AG10803 (cell line): Measurements from ENCODE around the gene CAPN3.

Experiments used
- DNase-seq: peaks from one replicate; pipeline ENCODE4 v3.0.0; 2010; ENCODE audit warnings: low read depth
- H3K4me3 ChIP-seq: 2 replicates; pipeline ENCODE4 v1.5.1; 2011; ENCODE audit warnings: mild to moderate bottlenecking, low read length, control low read depth
- TF ChIP-seq, protein P1 (sequence below): conservative IDR thresholded peaks from 2 replicates; pipeline ENCODE4 v1.5.1; 2011; ENCODE audit warnings: mild to moderate bottlenecking, low read length, control low read depth, inconsistent platforms

The CAPN3 gene

DNA sequence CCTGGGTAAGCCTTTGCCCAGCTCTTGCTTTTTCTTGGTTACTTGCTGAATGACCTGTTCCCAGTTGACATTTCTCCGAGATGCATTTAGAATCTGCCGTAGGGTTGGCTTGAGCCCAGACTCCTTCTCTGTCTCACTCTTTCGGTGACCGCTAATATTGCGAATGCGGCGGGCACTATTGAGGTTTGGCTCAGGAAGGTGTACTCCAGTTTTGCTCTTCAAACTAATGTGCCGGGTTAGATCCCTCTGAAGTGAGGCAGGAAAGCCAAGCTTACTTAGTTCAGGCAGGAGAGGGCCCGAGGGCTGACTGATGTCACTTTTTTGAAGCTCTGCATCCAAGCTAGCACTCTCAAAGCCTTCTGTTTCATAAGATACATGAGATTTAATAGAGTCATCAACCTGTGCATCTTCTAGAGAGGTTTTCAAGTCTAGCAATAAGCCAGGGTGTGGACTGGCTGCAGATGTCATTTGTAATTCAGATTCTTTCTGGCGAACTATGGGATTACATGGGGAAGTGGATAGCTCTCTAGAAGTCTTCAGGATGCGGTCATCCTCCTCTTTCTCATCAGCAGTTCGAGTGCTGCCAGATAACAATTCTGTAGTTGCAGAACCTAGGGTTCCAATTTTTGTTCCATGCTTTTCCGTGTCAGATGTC is 90.6 kb downstream of the CAPN3 start:
- no peak for DNase-seq
- H3K4me3 ChIP-seq = no peak overlapping the region
- TF ChIP-seq, protein P1, sequence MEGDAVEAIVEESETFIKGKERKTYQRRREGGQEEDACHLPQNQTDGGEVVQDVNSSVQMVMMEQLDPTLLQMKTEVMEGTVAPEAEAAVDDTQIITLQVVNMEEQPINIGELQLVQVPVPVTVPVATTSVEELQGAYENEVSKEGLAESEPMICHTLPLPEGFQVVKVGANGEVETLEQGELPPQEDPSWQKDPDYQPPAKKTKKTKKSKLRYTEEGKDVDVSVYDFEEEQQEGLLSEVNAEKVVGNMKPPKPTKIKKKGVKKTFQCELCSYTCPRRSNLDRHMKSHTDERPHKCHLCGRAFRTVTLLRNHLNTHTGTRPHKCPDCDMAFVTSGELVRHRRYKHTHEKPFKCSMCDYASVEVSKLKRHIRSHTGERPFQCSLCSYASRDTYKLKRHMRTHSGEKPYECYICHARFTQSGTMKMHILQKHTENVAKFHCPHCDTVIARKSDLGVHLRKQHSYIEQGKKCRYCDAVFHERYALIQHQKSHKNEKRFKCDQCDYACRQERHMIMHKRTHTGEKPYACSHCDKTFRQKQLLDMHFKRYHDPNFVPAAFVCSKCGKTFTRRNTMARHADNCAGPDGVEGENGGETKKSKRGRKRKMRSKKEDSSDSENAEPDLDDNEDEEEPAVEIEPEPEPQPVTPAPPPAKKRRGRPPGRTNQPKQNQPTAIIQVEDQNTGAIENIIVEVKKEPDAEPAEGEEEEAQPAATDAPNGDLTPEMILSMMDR = no peak

DNA sequence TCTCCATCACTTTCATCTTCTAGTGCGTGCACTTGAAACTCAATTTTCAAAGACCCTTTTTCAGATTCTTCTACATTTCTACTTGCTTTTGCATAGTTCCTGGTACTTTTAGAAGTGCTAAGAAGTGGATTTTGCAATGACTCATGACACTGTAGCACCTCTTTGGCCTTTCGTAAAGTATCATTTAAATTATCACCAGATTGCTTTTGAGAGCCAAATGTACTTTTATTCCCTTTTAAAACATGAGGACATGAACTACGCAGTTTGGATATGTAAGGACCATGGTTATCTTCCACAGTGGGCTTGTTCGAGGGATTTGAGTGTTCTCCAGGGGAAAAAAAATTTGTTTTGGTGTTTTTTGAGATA is 91.1 kb downstream of the CAPN3 start:
- TF ChIP-seq, protein P1 = no peak
- no peak overlapping the region for H3K4me3 ChIP-seq
- no peak for DNase-seq

DNA sequence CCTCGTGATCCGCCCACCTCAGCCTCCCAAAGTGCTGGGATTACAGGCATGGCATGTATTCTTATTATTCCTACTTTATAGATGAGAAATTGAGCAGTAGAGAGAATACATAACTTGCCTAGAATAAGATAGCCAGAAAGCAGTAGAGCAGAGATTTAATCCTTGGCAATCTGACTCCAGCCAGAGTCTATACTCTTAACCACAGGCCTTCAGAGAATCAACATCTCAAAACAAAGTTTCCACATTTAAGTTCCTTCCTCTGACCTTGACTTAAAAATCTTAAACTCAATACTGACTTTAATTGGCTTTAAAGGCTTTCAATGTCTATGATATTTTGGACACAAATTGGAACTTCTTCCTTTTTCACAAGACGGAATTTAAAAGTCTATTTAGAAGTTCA is 94.5 kb downstream of the CAPN3 start:
- no peak for DNase-seq
- no peak overlapping the region for H3K4me3 ChIP-seq
- TF ChIP-seq, protein P1 = no peak

DNA sequence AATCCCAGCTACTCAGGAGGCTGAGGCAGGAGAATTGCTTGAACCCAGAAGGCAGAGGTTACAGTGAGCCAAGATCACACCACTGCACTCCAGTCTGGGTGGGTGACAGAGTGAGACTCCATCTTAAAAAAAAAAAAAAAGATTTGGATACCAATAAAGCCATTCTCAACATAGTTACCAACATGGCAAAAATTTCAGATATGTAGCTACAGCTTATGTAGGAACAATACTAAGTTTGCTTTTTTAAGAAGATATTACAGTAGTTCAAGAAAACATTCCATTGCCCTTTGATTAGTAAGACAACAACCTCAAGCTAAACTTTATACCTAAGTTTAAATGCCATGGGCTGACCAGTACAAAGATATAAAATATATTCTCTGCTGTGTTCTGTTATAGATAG is 97.2 kb downstream of the CAPN3 start:
- peak overlapping the region; percentile 47 for H3K4me3 ChIP-seq
- TF ChIP-seq, protein P1 = no peak
- peak; percentile 41 for DNase-seq

DNA sequence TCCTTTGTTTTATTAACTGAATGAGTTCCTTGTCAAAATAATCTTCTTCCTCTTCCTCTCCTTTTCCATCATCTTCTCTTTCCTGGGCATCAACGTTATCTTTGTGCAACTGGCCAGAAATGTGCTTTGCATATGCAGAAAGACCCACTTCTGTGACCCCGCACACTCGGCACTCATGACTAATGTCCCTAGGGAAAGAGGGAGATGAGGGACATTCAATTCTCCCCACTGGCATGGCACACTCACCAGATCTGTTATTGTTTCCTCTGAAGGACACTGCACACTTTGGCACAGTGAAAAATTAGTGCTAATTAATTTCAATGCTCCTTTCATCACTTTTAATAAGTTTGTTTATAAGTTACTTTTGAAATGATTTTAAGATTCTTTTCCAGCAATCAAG is 97.7 kb downstream of the CAPN3 start:
- peak; percentile 44 for DNase-seq
- TF ChIP-seq, protein P1 = no peak
- H3K4me3 ChIP-seq = peak overlapping the region; percentile 47

DNA sequence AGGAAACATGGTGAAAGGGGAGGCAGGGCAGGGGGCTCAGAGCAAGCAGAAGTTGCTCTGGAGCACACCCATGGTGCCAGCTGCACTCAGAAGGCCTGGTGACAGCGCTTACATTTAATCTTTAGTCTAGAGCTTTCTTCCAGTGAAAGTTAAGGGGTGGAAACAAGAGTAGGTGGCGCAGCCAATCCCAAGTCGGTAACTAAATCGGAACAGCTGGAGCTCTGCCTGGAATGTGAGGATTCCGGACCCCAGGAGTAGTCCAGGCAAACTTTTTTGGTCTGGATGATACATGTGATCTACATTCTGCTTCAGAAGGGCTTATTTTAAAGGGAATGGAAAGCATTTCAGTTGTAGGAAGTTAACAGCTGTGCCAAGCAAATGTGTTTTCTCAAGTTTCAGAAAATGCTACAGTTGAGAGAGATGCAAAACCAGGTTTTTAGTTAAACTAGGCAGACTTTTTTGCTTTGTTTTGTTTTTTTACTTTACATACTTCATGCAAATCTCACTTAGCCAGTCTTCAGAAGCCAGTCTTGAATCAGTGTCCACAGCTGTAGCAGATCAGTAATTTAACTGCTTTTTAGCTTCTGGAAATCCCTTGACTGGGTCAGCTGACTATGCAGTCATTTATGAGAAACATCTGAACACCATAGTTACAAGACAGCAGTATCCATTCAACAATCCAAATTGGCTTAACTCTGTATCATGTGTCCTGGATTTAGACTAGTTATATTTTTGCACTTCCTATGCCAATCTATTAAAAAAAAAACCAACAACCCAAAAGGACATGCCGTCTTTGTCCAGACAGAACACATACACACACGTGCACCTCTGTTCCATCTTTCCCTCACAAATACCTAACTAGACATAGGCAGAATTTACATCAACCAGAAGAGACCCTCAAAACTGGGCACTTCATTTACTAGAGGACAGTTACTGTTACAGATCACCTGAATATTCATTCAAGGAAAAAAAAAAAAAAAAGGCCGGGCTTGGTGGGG is 98.4 kb downstream of the CAPN3 start:
- H3K4me3 ChIP-seq = peak overlapping the region; percentile 47
- TF ChIP-seq, protein P1 = no peak
- DNase-seq = peak; percentile 95
